ENCODE measurements around the gene NOL7. TPM values are rescaled to one million over a fixed set of nuclear protein-coding genes. Genes with fewer than 3 reads are reported as not detected.

The NOL7 gene
- total and polyA plus RNA-seq, 12 donors = 42.4 to 111 (median 69.7) TPM

DNA sequence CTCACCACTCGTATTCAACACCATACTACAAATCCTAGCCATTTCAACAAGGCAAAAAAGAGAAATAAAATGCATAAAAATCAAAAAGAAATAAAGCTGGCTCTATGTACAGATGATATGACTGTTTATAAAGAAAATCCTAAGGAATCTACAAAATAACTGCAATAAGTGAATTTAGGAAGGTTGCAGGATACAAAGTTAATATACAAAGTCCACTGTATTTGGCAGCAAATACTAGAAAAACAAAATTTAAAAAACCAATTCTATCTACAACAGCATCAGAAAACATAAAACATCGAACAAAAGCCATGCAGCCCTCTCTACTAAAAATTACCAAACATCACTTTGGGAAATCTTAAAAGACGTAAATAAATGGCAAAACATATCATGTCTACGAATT is 48.9 kb downstream of the NOL7 start:
- 91 to 95% (median 92%) methylated on average over 4 of the region's 4 CpGs for WGBS, 4 donors
- Histone ChIP-seq H3K4me1 (replicated peaks in 1 of 2) (peaks cover 12 to 60% of the 10 kb centered on the region in 2 donors), H3K27me3 (no peaks in the 10 kb centered on the region), H3K36me3 (replicated peaks in 1 of 2) (no peaks in the 10 kb centered on the region), H3K4me3 (no peak overlapping the region), H3K27ac (no peak overlapping the region), H3K9me3 (replicated peaks in 1 of 3) (no peaks in the 10 kb centered on the region)
- intact Hi-C loops (cut with DNase I) = no loop called here
- no peak for DNase-seq
- TF ChIP-seq CTCF (IDR thresholded peaks at IDR 0.05) = no peak
- no peak for TF ChIP-seq POLR2A (IDR thresholded peaks at IDR 0.05)

- no peak overlapping the region for H3K4me3 ChIP-seq
- no peak overlapping the region for H3K27ac ChIP-seq
- H3K9me3 ChIP-seq (replicated peaks in 1 of 3) = no peaks in the 10 kb centered on the region
- H3K27me3 ChIP-seq = no peaks in the 10 kb centered on the region
- H3K36me3 ChIP-seq (replicated peaks in 1 of 2) = no peaks in the 10 kb centered on the region
- peaks cover 12 to 53% of the 10 kb centered on the region in 2 donors for H3K4me1 ChIP-seq (replicated peaks in 1 of 2)
- intact Hi-C loops (cut with DNase I) = no loop called here
- no peak for DNase-seq
- TF ChIP-seq POLR2A (IDR thresholded peaks at IDR 0.05) = no peak
Measured at GRCh38 chr6:13664703-13665352, 49.7 kb downstream of the NOL7 start.

GRCh38 chr6:13666194-13667105 is 51.3 kb downstream of the NOL7 start:
- Histone ChIP-seq H3K4me1 (replicated peaks in 1 of 2) (peaks cover 12 to 47% of the 10 kb centered on the region in 2 donors), H3K4me3 (no peak overlapping the region), H3K27ac (no peak overlapping the region), H3K36me3 (replicated peaks in 1 of 2) (no peaks in the 10 kb centered on the region), H3K27me3 (no peaks in the 10 kb centered on the region), H3K9me3 (replicated peaks in 1 of 3) (no peaks in the 10 kb centered on the region)
- 88 to 93% (median 91%) methylated on average over 8 of the region's 8 CpGs for WGBS, 4 donors
- TF ChIP-seq POLR2A (IDR thresholded peaks at IDR 0.05) (no peak), CTCF (IDR thresholded peaks at IDR 0.05) (no peak)
- no peak for DNase-seq
- intact Hi-C loops (cut with DNase I) = no loop called here

DNA sequence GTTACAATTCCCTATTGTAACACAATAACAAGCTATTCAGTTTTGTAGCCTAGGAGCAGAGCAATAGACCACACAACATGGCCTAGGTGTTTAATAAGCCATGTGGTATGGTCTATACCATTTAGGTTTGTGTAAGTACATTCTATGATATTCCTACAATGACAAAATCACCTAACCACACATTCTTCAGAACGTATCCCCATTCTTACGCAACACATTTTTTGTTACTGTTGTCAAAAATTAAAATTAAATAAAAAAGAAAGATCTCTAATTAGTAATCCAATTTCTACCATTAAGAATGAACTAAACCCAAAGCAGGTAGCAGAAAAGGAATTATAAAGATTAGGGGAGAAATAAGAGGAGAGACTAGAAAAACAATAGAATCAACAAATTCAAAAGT is 52.5 kb downstream of the NOL7 start:
- Histone ChIP-seq H3K27me3 (no peaks in the 10 kb centered on the region), H3K36me3 (replicated peaks in 1 of 2) (no peaks in the 10 kb centered on the region), H3K27ac (no peak overlapping the region), H3K4me1 (replicated peaks in 1 of 2) (peaks cover 4 to 49% of the 10 kb centered on the region in 2 donors), H3K9me3 (replicated peaks in 1 of 3) (no peaks in the 10 kb centered on the region), H3K4me3 (no peak overlapping the region)
- TF ChIP-seq CTCF (IDR thresholded peaks at IDR 0.05) (no peak), POLR2A (IDR thresholded peaks at IDR 0.05) (no peak)
- no peak for DNase-seq
- 83 to 90% (median 88%) methylated on average over 2 of the region's 2 CpGs for WGBS, 4 donors
- intact Hi-C loops (cut with DNase I) = no loop called here
